H1 (cell line): ENCODE measurements around the gene TRAF3.

Source experiments
- ATF2 ChIP-seq: IDR thresholded peaks from 2 replicates; pipeline ENCODE4 v1.6.1; 2012; ENCODE audit warnings: low read length, inconsistent platforms
- CREB1 ChIP-seq: IDR thresholded peaks from 2 replicates; pipeline ENCODE4 v1.6.1; 2012; ENCODE audit warnings: inconsistent platforms
- CTCF ChIP-seq, 3 experiments: IDR thresholded peaks; 1 replicate in 2 of 3; 2 replicates in 1 of 3; pipeline versions ENCODE4 v1.5.1 to v1.6.1; 2011; ENCODE audit warnings: low read length in 3 of 3, mild to moderate bottlenecking in 3 of 3, inconsistent platforms in 2 of 3, low read depth in 1 of 3, moderate library complexity in 1 of 3; ENCODE audit not compliant: insufficient read depth in 1 of 3; ENCODE audit errors: control extremely low read depth in 1 of 3
- EGR1 ChIP-seq: IDR thresholded peaks from 2 replicates; pipeline ENCODE4 v1.6.1; 2011; ENCODE audit warnings: low read depth, low read length, borderline replicate concordance
- EP300 ChIP-seq, 2 experiments: IDR thresholded peaks; 1 replicate in 1 of 2; 2 replicates in 1 of 2; pipeline ENCODE4 v1.6.1; 2011 to 2012; ENCODE audit warnings: low read depth in 2 of 2, low read length in 2 of 2, mild to moderate bottlenecking in 2 of 2, borderline replicate concordance in 1 of 2, inconsistent platforms in 1 of 2, moderate library complexity in 1 of 2
- EZH2 ChIP-seq: fragments of 200-600 bp; sonication (generic); IDR thresholded peaks from 2 replicates; pipeline ENCODE4 v1.7.1; 2012; ENCODE audit warnings: low read depth, mild to moderate bottlenecking, moderate library complexity, low read length, inconsistent platforms; ENCODE audit not compliant: severe bottlenecking
- HDAC6 ChIP-seq: IDR thresholded peaks from one replicate; pipeline ENCODE4 v1.7.1; 2012; ENCODE audit warnings: low read depth, mild to moderate bottlenecking, inconsistent platforms, low read length, moderate library complexity
- MAX ChIP-seq: IDR thresholded peaks from 2 replicates; pipeline ENCODE4 v1.6.1; 2012; ENCODE audit warnings: inconsistent platforms
- POLR2A ChIP-seq, 2 experiments: IDR thresholded peaks; 1 replicate in 1 of 2; 2 replicates in 1 of 2; pipeline ENCODE4 v1.6.1; 2011; ENCODE audit warnings: low read depth in 2 of 2, low read length in 2 of 2, mild to moderate bottlenecking in 2 of 2; ENCODE audit errors: control extremely low read depth in 1 of 2
- POLR2AphosphoS5 ChIP-seq: IDR thresholded peaks from 2 replicates; pipeline ENCODE4 v1.6.1; 2011; ENCODE audit warnings: low read depth, low read length
- SIN3A ChIP-seq, 2 experiments: IDR thresholded peaks in 1 of 2; conservative IDR thresholded peaks in 1 of 2; 2 replicates each; pipeline ENCODE4 v1.6.1; 2011 to 2012; ENCODE audit warnings: low read length in 2 of 2, improper control_type of control experiment in 1 of 2, low read depth in 1 of 2, mild to moderate bottlenecking in 1 of 2
- SUZ12 ChIP-seq: fragments of 200-600 bp; sonication (generic); IDR thresholded peaks from 2 replicates; pipeline ENCODE4 v1.6.1; 2012; ENCODE audit warnings: mild to moderate bottlenecking, inconsistent platforms, low read length, moderate library complexity, mixed read lengths
- TAF1 ChIP-seq: IDR thresholded peaks from 2 replicates; pipeline ENCODE4 v1.6.1; 2011; ENCODE audit warnings: mild to moderate bottlenecking, low read depth, low read length
- USF2 ChIP-seq: IDR thresholded peaks from 2 replicates; pipeline ENCODE4 v1.6.1; 2011; ENCODE audit warnings: low read length, improper control_type of control experiment

GRCh38 chr14:102759456-102760187 lies 17.6 kb upstream of the TRAF3 start:
- no peak for TF ChIP-seq SUZ12
- TF ChIP-seq CTCF (IDR thresholded peaks at IDR 0.05; ENCODE audit: control extremely low read depth in 1 of 3, insufficient read depth in 1 of 3, low read depth in 1 of 3, low read length in 3 of 3), result peak in 2 of 3 experiments; percentile 4 to 32; a peak in 2 of 4 replicates
- TF ChIP-seq SIN3A (conservative IDR thresholded peaks at IDR 0.05 in 1 of 2, IDR thresholded peaks at IDR 0.05 in 1 of 2; ENCODE audit: low read depth in 1 of 2, low read length in 2 of 2), result no peak
- TF ChIP-seq POLR2A (IDR thresholded peaks at IDR 0.05; ENCODE audit: control extremely low read depth in 1 of 2, low read depth in 2 of 2, low read length in 2 of 2), result no peak
- TF ChIP-seq EGR1, result no peak
- TF ChIP-seq MAX, result no peak
- TF ChIP-seq HDAC6, result no peak
- no peak for TF ChIP-seq USF2
- no peak for TF ChIP-seq POLR2AphosphoS5
- TF ChIP-seq EZH2, result no peak
- TF ChIP-seq TAF1, result no peak
- TF ChIP-seq EP300 (IDR thresholded peaks at IDR 0.05; ENCODE audit: borderline replicate concordance in 1 of 2, low read depth in 2 of 2, low read length in 2 of 2), result no peak
- no peak for TF ChIP-seq CREB1
- no peak for TF ChIP-seq ATF2
